Activated CD8-positive, alpha-beta memory T cell treated with anti-CD3 and anti-CD28 coated beads for 24 hours (primary cell): Measurements from ENCODE around the gene PRAMEF5.
"Not testable (repeated sequence)": the region's sequence is repeated elsewhere in the genome, so short reads cannot be mapped to it uniquely, and the experiment has no call there.

ENCODE experiments used
- DNase-seq: peaks from one replicate; pipeline ENCODE4 v3.0.0-alpha.2; 2020

Gene PRAMEF5

GRCh38 chr1:13279617-13280016 lies 25.6 kb downstream of the PRAMEF5 start:
- not testable (repeated sequence) for DNase-seq

- DNase-seq: not testable (repeated sequence)
These were observed 31.0 kb downstream of the PRAMEF5 start, which contains the start of gene PRAMEF8 for GRCh38 chr1:13285037-13285436. TSS of gene PRAMEF8 (minus strand) at chr1:13285137. CDS start at chr1:13284091, 1,046 bp downstream.

- not testable (repeated sequence) for DNase-seq
These were observed 35.0 kb downstream of the PRAMEF5 start for GRCh38 chr1:13289030-13289429.

- DNase-seq: not testable (repeated sequence)
These were observed 43.4 kb downstream of the PRAMEF5 start for GRCh38 chr1:13297216-13297931.

GRCh38 chr1:13298699-13299098 lies 44.7 kb downstream of the PRAMEF5 start:
- DNase-seq: not testable (repeated sequence)

GRCh38 chr1:13302197-13302596 lies 48.2 kb downstream of the PRAMEF5 start:
- DNase-seq: not testable (repeated sequence)

GRCh38 chr1:13303239-13303638 lies 49.2 kb downstream of the PRAMEF5 start, which contains the start of gene PRAMEF33:
TSS of gene PRAMEF33 (plus strand) at chr1:13303539. CDS start at chr1:13305955, 2,416 bp downstream.
- DNase-seq: not testable (repeated sequence)
